GM23338 (cell line): ENCODE data around the gene PLA1A. TPM values are rescaled to one million over a fixed set of nuclear protein-coding genes. Genes with fewer than 3 reads are reported as not detected.

Experiments
- ATAC-seq: fragments of 200-7000 bp; cut with Tn5 transposase; 3 replicates; pipeline ENCODE4 v1.9.1; 2020
- DNase-seq: peaks from one replicate; pipeline ENCODE4 v3.0.0-alpha.2; 2015; ENCODE audit warnings: low spot score
- H2AFZ ChIP-seq: fragments of 200-600 bp; sonication (generic); 2 replicates; pipeline ENCODE4 v1.8.0; 2016; ENCODE audit warnings: antibody characterized with exemption, mild to moderate bottlenecking, moderate library complexity
- H3F3A ChIP-seq: fragments of 200-600 bp; sonication (generic); replicated peaks from 2 replicates; pipeline ENCODE4 v1.8.0; 2017; ENCODE audit warnings: antibody characterized with exemption, mixed run types, low read depth
- H3K27ac ChIP-seq: fragments of 200-600 bp; sonication (generic); 2 replicates; pipeline ENCODE4 v1.6.1; 2016; ENCODE audit warnings: low read depth
- H3K27me3 ChIP-seq: fragments of 200-600 bp; sonication (generic); 2 replicates; pipeline ENCODE4 v1.8.0; 2016; ENCODE audit warnings: mild to moderate bottlenecking, mixed run types, moderate library complexity; ENCODE audit not compliant: insufficient read depth
- H3K36me3 ChIP-seq: fragments of 200-600 bp; sonication (generic); 2 replicates; pipeline ENCODE4 v1.8.0; 2016; ENCODE audit warnings: mild to moderate bottlenecking; ENCODE audit not compliant: insufficient read depth
- H3K4me1 ChIP-seq: fragments of 200-600 bp; sonication (generic); 2 replicates; pipeline ENCODE4 v1.8.0; 2016; ENCODE audit warnings: mild to moderate bottlenecking, moderate library complexity; ENCODE audit not compliant: insufficient read depth
- H3K4me2 ChIP-seq: fragments of 200-600 bp; sonication (generic); 2 replicates; pipeline ENCODE4 v1.7.1; 2017; ENCODE audit warnings: mixed run types
- H3K4me3 ChIP-seq: fragments of 200-600 bp; sonication (generic); 2 replicates; pipeline ENCODE4 v1.6.1; 2016; ENCODE audit warnings: mixed run types
- H3K79me2 ChIP-seq: fragments of 200-600 bp; sonication (generic); replicated peaks from 2 replicates; pipeline ENCODE4 v1.8.0; 2017; ENCODE audit warnings: mild to moderate bottlenecking; ENCODE audit not compliant: insufficient read depth
- H3K9me2 ChIP-seq: fragments of 200-600 bp; sonication (generic); 2 replicates; pipeline ENCODE4 v1.8.0; 2017; ENCODE audit not compliant: insufficient read depth
- H4K20me1 ChIP-seq: fragments of 200-600 bp; sonication (generic); replicated peaks from 2 replicates; pipeline ENCODE4 v1.8.0; 2017; ENCODE audit warnings: mild to moderate bottlenecking; ENCODE audit not compliant: insufficient read depth
- H3K27ac Mint-ChIP-seq: 2 replicates; pipeline ENCODE4 v1.8.0; 2020; ENCODE audit warnings: inconsistent platforms, mild to moderate bottlenecking, moderate library complexity, mixed read lengths
- H3K27me3 Mint-ChIP-seq: 3 replicates; pipeline ENCODE4 v1.8.0; 2022; ENCODE audit warnings: low read depth, mild to moderate bottlenecking, moderate library complexity, mixed read lengths, inconsistent platforms; ENCODE audit not compliant: insufficient read depth, poor library complexity
- H3K36me3 Mint-ChIP-seq: 3 replicates; pipeline ENCODE4 v1.8.0; 2021; ENCODE audit warnings: low read depth, mild to moderate bottlenecking, inconsistent platforms, moderate library complexity, mixed read lengths
- H3K4me1 Mint-ChIP-seq: 3 replicates; pipeline ENCODE4 v1.8.0; 2020; ENCODE audit warnings: mild to moderate bottlenecking, inconsistent platforms, mixed read lengths
- H3K4me3 Mint-ChIP-seq: 3 replicates; pipeline ENCODE4 v1.8.0; 2021; ENCODE audit warnings: moderate library complexity, mild to moderate bottlenecking, inconsistent platforms, mixed read lengths
- H3K9me3 Mint-ChIP-seq: 3 replicates; pipeline ENCODE4 v1.8.0; 2020; ENCODE audit warnings: moderate library complexity, mild to moderate bottlenecking, inconsistent platforms, mixed read lengths
- CREB1 ChIP-seq: fragments of 250-450 bp; sonication (Bioruptor Pico); IDR thresholded peaks from 2 replicates; pipeline ENCODE4 v1.5.0; 2020; ENCODE audit warnings: low read depth, mild to moderate bottlenecking, moderate library complexity
- ETS1 ChIP-seq: IDR thresholded peaks from 2 replicates; pipeline ENCODE4 v1.6.1; 2016; ENCODE audit warnings: antibody characterized with exemption
- EZH2 ChIP-seq: fragments of 200-600 bp; sonication (generic); IDR thresholded peaks from one replicate; pipeline ENCODE4 v1.8.0; 2017; ENCODE audit warnings: antibody characterized with exemption, mild to moderate bottlenecking, low read depth; ENCODE audit not compliant: unreplicated experiment
- JUNB ChIP-seq: IDR thresholded peaks from one replicate; pipeline ENCODE4 v1.6.1; 2016; ENCODE audit warnings: antibody characterized with exemption; ENCODE audit not compliant: unreplicated experiment
- POLR2AphosphoS5 ChIP-seq: IDR thresholded peaks from 2 replicates; pipeline ENCODE4 v1.6.1; 2016; ENCODE audit warnings: antibody characterized with exemption, low read depth
- STAT1 ChIP-seq: IDR thresholded peaks from one replicate; pipeline ENCODE4 v1.6.1; 2016; ENCODE audit warnings: antibody characterized with exemption; ENCODE audit not compliant: unreplicated experiment
- ZNF114 ChIP-seq: fragments of 250-450 bp; sonication (Bioruptor Pico); IDR thresholded peaks from 2 replicates; pipeline ENCODE4 v1.5.0; 2020; ENCODE audit warnings: mild to moderate bottlenecking, moderate library complexity
- ZNF331 ChIP-seq: fragments of 250-450 bp; sonication (Bioruptor Pico); IDR thresholded peaks from 2 replicates; pipeline ENCODE4 v1.5.0; 2020; ENCODE audit warnings: low read depth, mild to moderate bottlenecking, moderate library complexity
- polyA plus RNA-seq: library from polyadenylated mRNA; unstranded; fragments of >200 nt; fragmentation: Nextera tagmentation; extraction: Ambion mirVana; gene quantifications from 2 replicates; pipeline ENCODE4 v1.2.1, GENCODE V29; 2016
- total RNA-seq: library from RNA; depleted of rRNA; stranded (reverse); fragments of >200 nt; shearing (Covaris generic); gene quantifications from 2 replicates; pipeline ENCODE4 v1.2.3, GENCODE V29; 2014
- TF ChIP-seq, protein P1 (sequence below): IDR thresholded peaks from one replicate; pipeline ENCODE4 v1.6.1; 2018; ENCODE audit warnings: antibody characterized with exemption; ENCODE audit not compliant: unreplicated experiment
- TF ChIP-seq, protein P2 (sequence below), 2 experiments: fragments of 200-600 bp in 1 of 2; sonication (generic) in 1 of 2; conservative IDR thresholded peaks; 2 replicates each; pipeline versions ENCODE4 v1.5.1 to v1.6.1; 2016 to 2017; ENCODE audit warnings: antibody characterized with exemption in 2 of 2, low read depth in 2 of 2, mild to moderate bottlenecking in 2 of 2, moderate library complexity in 1 of 2

The PLA1A gene
- total and polyA plus RNA-seq, 2 experiments from 2014 or later: not detected

- Mint-ChIP-seq H3K9me3 (no peaks in the 10 kb centered on the region), H3K4me1 (peaks cover 2% of the 10 kb centered on the region; the same call in 2 of the 3 replicates), H3K27me3 (no peaks in the 10 kb centered on the region), H3K36me3 (no peaks in the 10 kb centered on the region), H3K27ac (no peak overlapping the region), H3K4me3 (no peak overlapping the region)
- Histone ChIP-seq H2AFZ (no peak overlapping the region), H3F3A (no peaks in the 10 kb centered on the region), H3K4me1 (no peaks in the 10 kb centered on the region), H3K9me2 (no peaks in the 10 kb centered on the region), H3K36me3 (no peaks in the 10 kb centered on the region), H3K4me2 (no peak overlapping the region), H4K20me1 (no peaks in the 10 kb centered on the region), H3K27me3 (no peaks in the 10 kb centered on the region), H3K79me2 (no peaks in the 10 kb centered on the region), H3K4me3 (no peak overlapping the region), H3K27ac (no peak overlapping the region)
- DNase-seq (no peak), ATAC-seq (no peak)
- TF ChIP-seq EZH2: no peak
- TF ChIP-seq STAT1: no peak
- TF ChIP-seq CREB1 (CRISPR knock-in tag): no peak
- TF ChIP-seq, protein P1, sequence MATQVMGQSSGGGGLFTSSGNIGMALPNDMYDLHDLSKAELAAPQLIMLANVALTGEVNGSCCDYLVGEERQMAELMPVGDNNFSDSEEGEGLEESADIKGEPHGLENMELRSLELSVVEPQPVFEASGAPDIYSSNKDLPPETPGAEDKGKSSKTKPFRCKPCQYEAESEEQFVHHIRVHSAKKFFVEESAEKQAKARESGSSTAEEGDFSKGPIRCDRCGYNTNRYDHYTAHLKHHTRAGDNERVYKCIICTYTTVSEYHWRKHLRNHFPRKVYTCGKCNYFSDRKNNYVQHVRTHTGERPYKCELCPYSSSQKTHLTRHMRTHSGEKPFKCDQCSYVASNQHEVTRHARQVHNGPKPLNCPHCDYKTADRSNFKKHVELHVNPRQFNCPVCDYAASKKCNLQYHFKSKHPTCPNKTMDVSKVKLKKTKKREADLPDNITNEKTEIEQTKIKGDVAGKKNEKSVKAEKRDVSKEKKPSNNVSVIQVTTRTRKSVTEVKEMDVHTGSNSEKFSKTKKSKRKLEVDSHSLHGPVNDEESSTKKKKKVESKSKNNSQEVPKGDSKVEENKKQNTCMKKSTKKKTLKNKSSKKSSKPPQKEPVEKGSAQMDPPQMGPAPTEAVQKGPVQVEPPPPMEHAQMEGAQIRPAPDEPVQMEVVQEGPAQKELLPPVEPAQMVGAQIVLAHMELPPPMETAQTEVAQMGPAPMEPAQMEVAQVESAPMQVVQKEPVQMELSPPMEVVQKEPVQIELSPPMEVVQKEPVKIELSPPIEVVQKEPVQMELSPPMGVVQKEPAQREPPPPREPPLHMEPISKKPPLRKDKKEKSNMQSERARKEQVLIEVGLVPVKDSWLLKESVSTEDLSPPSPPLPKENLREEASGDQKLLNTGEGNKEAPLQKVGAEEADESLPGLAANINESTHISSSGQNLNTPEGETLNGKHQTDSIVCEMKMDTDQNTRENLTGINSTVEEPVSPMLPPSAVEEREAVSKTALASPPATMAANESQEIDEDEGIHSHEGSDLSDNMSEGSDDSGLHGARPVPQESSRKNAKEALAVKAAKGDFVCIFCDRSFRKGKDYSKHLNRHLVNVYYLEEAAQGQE: no peak
- TF ChIP-seq, protein P2, sequence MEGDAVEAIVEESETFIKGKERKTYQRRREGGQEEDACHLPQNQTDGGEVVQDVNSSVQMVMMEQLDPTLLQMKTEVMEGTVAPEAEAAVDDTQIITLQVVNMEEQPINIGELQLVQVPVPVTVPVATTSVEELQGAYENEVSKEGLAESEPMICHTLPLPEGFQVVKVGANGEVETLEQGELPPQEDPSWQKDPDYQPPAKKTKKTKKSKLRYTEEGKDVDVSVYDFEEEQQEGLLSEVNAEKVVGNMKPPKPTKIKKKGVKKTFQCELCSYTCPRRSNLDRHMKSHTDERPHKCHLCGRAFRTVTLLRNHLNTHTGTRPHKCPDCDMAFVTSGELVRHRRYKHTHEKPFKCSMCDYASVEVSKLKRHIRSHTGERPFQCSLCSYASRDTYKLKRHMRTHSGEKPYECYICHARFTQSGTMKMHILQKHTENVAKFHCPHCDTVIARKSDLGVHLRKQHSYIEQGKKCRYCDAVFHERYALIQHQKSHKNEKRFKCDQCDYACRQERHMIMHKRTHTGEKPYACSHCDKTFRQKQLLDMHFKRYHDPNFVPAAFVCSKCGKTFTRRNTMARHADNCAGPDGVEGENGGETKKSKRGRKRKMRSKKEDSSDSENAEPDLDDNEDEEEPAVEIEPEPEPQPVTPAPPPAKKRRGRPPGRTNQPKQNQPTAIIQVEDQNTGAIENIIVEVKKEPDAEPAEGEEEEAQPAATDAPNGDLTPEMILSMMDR (conservative IDR thresholded peaks at IDR 0.05; ENCODE audit: low read depth in 2 of 2): no peak
- TF ChIP-seq ETS1: no peak
Measured at GRCh38 chr3:119662604-119663373, 65.1 kb downstream of the PLA1A start.

DNA sequence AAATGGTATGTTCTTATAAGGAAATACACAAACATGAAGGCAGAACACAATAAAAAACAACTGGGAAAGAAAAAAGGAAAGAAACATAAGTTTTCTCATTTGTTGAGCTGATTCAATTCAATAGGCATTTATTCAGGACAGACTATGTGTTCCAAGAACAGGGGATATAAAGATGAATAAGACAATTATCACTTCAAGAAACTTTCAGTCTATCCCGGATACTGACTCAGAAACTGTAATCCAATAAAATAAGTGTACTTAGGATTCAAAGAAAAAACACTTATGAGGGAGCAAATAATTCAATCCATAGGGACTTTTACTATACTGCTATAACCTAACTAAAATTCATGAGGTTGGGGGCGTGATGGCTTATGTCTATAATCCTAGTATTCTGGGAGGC, 66.2 kb downstream of the PLA1A start:
- no peaks in the 10 kb centered on the region for H3K36me3 Mint-ChIP-seq
- no peak overlapping the region for H3K27ac Mint-ChIP-seq
- H3K27me3 Mint-ChIP-seq: no peaks in the 10 kb centered on the region
- H3K36me3 ChIP-seq: no peaks in the 10 kb centered on the region
- no peaks in the 10 kb centered on the region for H3K4me1 ChIP-seq
- H3K27me3 ChIP-seq: no peaks in the 10 kb centered on the region
- no peak for ATAC-seq
- no peak overlapping the region for H3K4me2 ChIP-seq
- no peak overlapping the region for H2AFZ ChIP-seq
- H3K9me2 ChIP-seq: no peaks in the 10 kb centered on the region
- H3K4me3 ChIP-seq: no peak overlapping the region
- H3F3A ChIP-seq: no peaks in the 10 kb centered on the region
- peaks cover 2% of the 10 kb centered on the region; the same call in 2 of the 3 replicates for H3K4me1 Mint-ChIP-seq
- H3K27ac ChIP-seq: no peak overlapping the region
- H4K20me1 ChIP-seq: no peaks in the 10 kb centered on the region
- no peak overlapping the region for H3K4me3 Mint-ChIP-seq
- H3K79me2 ChIP-seq: no peaks in the 10 kb centered on the region
- H3K9me3 Mint-ChIP-seq: no peaks in the 10 kb centered on the region
- DNase-seq: no peak
- TF ChIP-seq ZNF114: no peak
- TF ChIP-seq EZH2: no peak
- TF ChIP-seq POLR2AphosphoS5: no peak
- TF ChIP-seq ZNF331 (CRISPR knock-in tag): no peak
- TF ChIP-seq CREB1 (CRISPR knock-in tag): no peak
- no peak for TF ChIP-seq JUNB
- TF ChIP-seq, protein P2 (conservative IDR thresholded peaks at IDR 0.05; ENCODE audit: low read depth in 2 of 2): no peak
